Activated T-cell treated with anti-CD3 and anti-CD28 coated beads, Interleukin-2, amount 50 U/mL, for 48 hours (primary cell): Measurements from ENCODE around the gene UBE2R2.

ENCODE experiments used
- DNase-seq, 2 experiments: peaks; one replicate each; pipeline ENCODE4 v3.0.0-alpha.2; 2020

Gene UBE2R2

GRCh38 chr9:33885948-33886347 is 69.0 kb downstream of the UBE2R2 start:
- DNase-seq: no peak

DNA sequence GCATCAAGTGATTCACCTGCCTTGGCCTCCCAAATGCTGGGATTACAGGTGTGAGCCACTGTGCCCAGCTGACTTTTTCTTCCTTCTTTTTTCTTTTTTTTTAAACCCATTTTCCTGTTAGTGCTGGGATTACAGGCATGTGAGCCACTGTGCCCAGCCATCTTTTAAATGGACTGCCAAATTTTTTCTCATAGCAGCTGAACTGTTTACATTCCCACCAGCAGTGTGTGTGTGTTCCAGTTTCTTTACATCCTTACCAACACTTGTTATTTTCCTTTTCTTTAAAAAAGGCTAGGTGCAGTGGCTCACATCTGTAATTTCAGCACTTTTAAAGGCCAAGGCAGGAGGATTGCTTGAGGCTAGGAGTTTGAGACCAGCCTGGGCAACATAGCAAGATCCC is 76.9 kb downstream of the UBE2R2 start:
- no peak for DNase-seq

DNA sequence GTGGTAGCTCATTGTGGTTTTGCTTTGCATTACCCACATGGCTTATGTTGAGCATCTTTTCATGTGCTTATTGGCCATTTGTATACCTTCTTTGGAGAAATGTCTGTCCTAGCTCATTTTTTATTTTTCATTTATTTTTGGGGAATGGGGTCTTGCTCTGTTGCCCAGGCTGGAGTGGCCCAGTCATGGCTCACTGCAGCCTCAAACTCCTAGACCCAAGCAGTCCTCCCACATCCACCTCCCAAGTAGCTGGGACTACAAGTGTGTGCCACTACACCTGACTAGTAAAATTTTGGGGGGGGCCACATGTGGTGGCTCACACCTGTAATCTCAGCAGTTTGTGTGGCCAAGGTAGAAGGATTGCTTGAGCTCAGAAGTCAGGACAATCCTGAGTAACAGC is 77.4 kb downstream of the UBE2R2 start:
- no peak for DNase-seq

GRCh38 chr9:33903157-33903780 is 86.3 kb downstream of the UBE2R2 start:
- no peak for DNase-seq

GRCh38 chr9:33905137-33905536 is 88.2 kb downstream of the UBE2R2 start:
- DNase-seq: no peak

GRCh38 chr9:33906769-33907168 is 89.8 kb downstream of the UBE2R2 start:
- no peak for DNase-seq

- DNase-seq: no peak
Measured at GRCh38 chr9:33907347-33907746, 90.4 kb downstream of the UBE2R2 start.

DNA sequence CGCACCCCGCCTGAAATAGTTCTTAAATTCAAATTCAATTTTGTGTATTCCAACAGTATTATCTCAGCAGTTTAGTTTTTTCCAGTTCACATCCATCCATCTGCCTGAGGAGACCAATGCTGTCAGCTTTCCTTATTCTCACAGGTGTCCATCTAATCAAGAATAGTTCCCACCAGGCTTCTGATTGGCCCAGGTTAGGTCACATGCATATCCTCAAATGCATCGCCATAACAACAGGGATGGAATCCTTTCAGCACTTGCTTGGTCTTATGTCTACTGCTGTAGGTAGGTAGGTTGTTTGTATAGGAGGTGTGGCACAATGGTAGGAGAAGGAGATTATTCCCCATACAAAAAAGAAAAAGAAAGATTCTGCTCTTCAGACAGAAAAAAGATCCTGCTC is 91.2 kb downstream of the UBE2R2 start:
- DNase-seq: no peak

DNA sequence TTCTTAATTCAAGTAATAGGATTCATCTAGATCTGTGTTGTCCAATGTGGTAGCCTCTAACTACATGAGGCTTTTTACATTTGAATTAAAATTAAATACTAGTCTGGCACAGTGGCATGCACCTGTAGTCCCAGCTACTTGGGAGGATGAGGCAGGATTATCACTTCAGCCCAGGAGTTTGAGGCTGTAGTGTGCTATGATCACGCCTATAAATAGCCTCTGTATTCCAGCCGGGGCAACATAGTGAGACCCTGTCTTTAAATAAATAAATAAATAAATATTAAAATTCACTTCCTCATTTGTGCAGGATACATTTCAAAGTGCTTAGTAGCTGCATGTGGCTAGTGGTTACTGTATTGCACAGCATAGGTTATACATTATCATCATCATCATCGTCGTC is 91.8 kb downstream of the UBE2R2 start:
- no peak for DNase-seq

DNA sequence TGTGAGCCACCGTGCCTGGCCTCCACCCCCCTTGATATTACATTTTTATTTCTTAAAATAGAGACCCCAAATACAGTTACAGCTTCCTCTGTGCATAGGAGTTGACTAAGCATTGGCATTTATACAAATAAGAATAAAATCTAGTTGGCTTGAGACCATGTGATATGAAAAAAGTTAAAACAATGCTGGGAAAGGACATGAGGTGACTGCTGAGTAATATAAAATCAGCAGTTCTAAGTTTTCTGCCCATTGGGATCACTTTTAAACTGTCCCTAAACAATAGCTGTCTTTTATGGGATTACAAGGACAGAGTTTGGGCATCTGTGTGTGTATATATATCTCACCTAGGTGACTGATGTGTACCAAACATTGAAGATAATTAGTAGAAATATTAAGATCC is 96.6 kb downstream of the UBE2R2 start:
- DNase-seq: no peak

- DNase-seq: no peak
Measured at GRCh38 chr9:33914887-33915628, 98.1 kb downstream of the UBE2R2 start.

- DNase-seq: no peak
Measured at GRCh38 chr9:33917036-33917435, 100.1 kb downstream of the UBE2R2 start.

GRCh38 chr9:33919276-33919897 is 102.4 kb downstream of the UBE2R2 start:
- no peak for DNase-seq

DNA sequence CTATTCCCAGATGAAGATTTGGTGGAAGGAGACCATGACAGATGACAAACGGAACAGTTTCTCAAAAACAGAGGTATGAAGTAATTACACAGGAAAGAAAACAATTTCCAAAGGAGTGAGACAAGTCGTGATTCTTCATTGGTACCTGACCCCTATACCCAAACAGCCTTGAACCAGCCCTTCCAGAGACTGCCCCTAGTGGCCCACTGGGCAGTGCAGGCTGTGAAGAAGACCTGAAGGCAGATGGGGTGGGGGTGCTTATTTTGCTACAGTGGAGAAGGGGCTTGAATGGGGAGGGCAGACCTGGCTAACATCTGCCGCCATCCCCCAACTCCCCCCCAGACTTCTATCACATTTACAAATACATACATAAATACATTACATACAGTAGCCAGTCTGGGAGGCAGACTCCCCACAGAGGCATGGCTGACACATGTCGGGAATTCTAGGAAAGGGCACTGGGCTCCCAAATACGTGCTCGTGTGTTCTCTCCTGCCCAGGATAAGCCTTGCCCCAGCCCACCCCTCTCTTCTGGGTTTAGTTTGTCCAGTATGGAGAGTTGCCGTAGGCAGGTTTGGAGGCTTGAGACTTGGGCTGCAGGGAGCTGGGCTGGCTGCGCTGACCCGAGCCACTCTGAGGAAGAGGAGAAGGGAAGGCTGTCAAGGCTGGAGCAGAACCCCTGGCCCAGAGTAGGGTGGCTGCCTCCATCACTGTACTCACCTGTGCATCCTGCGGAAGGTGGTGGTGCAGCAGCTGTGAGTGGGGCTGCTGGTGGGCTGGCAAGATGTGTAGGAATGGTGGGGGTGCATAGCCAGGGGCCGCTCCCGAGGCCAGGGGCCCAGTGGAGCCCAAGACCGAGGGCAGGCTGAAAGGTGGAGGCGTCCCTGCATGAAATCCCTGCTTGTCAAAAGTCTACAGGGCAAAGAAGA is 105.3 kb downstream of the UBE2R2 start:
- DNase-seq: peak in 1 of 2 experiments; percentile 52

GRCh38 chr9:33923079-33923478 is 106.1 kb downstream of the UBE2R2 start:
- no peak for DNase-seq

DNA sequence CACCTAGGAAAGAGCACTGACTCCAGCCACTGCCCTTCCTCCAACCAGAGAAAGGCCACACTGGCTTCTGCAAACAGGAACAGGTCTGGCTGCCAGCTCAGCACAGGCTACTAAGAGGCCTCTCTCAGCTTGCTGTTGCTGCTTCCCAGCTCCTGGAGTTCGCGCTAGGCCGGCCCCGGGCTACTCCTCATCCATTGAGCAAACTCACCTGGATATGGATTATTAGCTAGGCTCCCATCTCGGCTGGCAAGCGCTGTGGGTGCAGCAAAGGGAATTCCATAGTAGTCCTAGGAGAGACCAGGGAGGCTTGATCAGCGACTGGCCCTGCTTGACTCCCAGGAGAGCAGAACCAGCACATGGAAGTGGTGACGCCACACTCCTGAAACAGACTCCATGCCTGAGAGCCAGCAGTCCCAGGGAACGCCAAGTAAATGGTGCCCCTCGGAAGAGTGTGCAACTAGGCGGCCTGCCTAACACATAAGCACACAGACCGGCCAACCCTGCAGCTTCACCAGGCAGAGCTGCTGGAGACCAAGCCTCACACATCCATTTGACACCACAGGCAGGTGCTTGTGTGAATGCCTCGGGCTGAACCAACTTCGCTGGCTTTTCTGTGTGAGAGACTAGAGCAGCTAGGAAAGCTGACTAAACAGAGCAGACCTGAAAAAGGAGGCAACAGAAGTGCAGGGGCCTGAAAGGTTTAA is 107.2 kb downstream of the UBE2R2 start:
- DNase-seq: no peak

DNA sequence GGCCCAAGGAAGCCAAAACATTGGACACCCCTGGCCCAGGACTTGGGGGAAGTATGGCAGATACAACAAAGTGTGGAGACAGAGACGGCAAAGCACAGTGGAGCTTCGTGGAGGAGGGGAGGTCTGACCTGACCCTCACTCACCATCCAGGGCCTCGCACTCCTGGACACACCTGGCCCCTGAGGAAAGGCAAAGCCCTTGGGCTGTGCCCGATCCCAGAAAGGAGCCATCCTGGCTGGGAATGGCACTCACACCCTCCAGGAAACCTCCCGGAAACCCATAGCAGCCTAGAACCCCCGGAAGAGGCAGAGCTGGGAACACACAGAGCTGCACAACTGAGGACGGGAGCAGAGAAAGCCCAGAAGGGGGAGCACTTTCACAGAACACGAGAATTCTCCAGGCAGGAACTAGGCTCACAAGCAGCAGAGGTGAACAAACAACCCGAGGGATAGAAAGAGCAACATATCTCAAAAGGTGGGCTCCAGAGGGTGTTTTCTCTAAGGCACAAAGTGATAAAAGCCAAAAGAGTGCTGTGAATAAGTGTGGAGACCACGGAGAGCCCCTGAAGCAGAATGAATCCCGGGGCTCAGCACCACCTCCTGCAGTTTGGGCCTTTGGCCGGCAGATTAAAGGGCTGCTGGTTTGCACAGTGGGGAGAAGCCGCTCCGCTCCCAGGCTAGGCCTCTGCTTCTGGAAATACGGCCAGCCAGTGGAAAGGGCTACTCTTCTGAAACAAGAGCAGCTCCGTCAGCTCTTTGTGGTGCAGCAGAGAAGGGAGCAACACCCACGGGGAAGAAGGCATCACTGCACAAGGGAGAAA is 108.2 kb downstream of the UBE2R2 start:
- DNase-seq: peak in 1 of 2 experiments; percentile 43

DNA sequence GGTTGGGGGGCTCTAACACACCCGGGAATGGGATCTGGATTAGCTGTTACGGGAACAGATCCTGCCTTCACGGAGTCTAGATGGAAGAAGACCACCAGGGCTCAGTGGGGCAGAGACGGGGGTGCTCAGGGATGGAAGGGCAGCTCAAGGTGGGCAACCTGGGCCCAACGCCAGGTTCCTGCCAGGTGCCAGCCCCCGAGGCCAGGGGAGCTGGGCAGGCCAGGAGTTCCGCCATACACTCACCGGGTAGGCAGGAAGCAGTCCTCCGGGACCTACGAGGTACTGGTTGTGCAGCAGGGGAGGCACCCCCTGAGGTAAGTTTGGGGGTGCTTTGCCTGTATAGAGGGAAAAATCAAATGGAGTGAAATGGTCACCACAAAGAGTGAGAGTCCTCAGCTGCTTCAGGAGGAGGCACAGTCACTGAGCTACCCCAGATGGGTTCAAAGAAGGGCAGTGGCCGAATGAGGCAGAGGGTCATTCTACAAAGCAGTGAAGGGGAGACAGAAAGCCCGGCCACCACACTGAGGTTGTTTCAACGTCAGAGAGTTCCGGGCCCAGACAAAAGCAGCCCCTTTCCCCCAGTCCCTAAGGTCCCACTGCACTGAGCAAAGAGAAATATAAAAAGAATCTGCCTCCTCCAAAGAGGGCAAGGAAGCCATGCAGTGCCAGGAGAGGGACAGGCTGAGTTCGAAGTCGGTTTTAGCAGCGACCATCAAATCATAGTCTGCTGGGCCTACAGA is 110.0 kb downstream of the UBE2R2 start:
- no peak for DNase-seq

- DNase-seq: no peak
Measured at GRCh38 chr9:33927694-33928093, 110.7 kb downstream of the UBE2R2 start.

DNA sequence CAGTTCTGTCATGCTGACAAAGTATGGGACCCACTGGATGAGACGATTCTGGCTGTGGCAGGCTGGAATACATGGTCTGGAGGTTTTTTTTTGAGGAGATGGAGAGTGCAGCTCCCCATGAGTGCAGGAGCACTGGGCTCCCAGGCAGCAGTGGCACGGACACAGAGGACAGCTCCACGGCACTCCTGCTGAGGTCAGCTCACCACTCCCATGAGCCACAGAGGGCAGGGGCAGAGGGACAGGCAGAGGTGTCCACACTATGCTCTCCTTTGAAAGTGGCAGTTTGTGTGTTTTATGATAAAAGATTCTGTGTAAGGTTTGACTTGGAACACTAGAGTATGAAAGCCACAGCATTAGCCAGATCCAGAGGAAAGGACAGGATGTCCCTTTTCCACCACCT is 114.4 kb downstream of the UBE2R2 start:
- no peak for DNase-seq
